SH-SY5Y (cell line): ENCODE measurements around the gene ZDHHC7.

ENCODE experiments used
- GATA2 ChIP-seq: IDR thresholded peaks from 2 replicates; pipeline ENCODE4 v1.6.1; 2011; ENCODE audit warnings: mild to moderate bottlenecking, low read depth, low read length
- GATA3 ChIP-seq: IDR thresholded peaks from 2 replicates; pipeline ENCODE4 v1.6.1; 2011; ENCODE audit warnings: low read depth, mild to moderate bottlenecking, low read length, moderate library complexity

ZDHHC7 gene

GRCh38 chr16:85034591-85035433, 23.5 kb upstream of the ZDHHC7 start:
- TF ChIP-seq GATA2: no peak
- TF ChIP-seq GATA3: no peak

- TF ChIP-seq GATA2 (no peak), GATA3 (no peak)
Observed at GRCh38 chr16:85033171-85033570, 21.8 kb upstream of the ZDHHC7 start.

GRCh38 chr16:85031451-85031850, 20.1 kb upstream of the ZDHHC7 start:
- no peak for TF ChIP-seq GATA3
- no peak for TF ChIP-seq GATA2

- TF ChIP-seq GATA2 (no peak), GATA3 (no peak)
Observed at GRCh38 chr16:85029981-85030401, 18.7 kb upstream of the ZDHHC7 start.

- TF ChIP-seq GATA3: no peak
- TF ChIP-seq GATA2: no peak
Observed at GRCh38 chr16:85029408-85029784, 18.1 kb upstream of the ZDHHC7 start.

DNA sequence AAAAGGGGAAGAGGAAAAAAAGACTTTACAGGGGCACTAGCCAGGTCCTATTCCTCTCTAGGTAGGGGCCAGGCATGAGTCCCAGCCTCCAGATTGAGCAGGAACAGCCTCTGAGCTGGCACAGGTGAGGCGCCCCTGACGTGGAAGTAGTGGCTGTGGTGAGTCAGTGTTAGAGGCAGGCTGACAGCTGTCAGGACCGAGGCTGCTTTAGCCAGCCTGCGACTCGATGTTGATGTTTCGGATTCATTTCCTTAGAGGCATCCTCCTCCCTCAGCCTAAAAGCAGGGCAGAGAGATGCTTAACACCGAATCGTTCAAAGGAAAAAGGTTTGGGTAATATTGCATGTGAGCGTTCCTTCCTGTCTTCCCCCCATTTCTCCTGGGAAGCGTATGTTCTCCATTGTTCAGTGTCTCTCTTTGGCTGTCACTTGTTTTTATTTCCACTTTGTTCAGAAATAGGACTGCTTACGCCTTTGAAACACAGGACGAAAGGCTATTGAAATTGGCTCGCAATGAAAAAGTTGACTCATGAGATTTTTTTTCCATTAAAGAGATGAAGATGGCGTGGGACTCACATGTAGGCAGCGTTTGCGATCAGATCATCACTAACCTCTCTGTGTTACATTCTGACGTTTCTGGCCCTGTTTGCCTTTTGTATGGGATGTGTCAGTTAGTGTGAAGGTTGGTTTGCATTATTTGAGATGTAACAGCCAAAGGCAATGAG, 17.5 kb upstream of the ZDHHC7 start:
- no peak for TF ChIP-seq GATA3

- TF ChIP-seq GATA2: no peak
Observed at GRCh38 chr16:85027958-85028684, 16.8 kb upstream of the ZDHHC7 start.

GRCh38 chr16:85027349-85027957, 16.1 kb upstream of the ZDHHC7 start, which contains the start of gene KIAA0513:
Gene KIAA0513, plus strand, starts transcription at chr16:85027795. Its CDS starts 39,277 bp downstream, at chr16:85067072.
- TF ChIP-seq GATA3: no peak
- TF ChIP-seq GATA2: no peak

GRCh38 chr16:85026703-85027102, 15.4 kb upstream of the ZDHHC7 start:
- no peak for TF ChIP-seq GATA2
- no peak for TF ChIP-seq GATA3

- TF ChIP-seq GATA2: no peak
- no peak for TF ChIP-seq GATA3
Observed at GRCh38 chr16:85025781-85026653, 14.7 kb upstream of the ZDHHC7 start.

DNA sequence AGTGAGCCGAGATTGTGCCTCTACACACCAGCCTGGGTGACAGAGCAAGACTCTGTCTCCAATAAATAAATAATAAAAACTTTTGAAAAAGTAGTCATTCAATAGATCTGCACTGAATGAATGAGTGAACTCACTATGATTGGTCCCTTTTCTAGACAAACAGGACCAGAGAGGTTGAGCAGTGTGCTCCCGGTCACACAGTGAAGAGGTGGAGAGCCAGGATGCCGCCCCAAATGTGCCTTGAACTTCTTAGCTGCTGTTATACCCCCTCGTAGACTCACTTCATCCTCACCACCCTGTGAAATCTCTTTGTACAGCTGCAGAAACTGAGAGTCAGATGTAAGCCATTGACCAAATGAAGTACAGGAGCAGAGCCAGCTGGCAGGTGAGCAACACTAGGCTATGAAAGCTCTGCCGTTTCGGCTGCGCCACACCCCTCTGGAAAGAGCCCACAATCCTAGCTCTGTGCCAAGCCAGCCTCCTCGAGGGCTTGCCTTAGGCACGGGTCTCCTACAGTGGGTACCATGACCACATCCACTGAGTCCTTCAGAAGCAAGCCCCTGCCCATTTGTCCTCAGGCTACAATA, 8.4 kb upstream of the ZDHHC7 start:
- TF ChIP-seq GATA3: no peak
- TF ChIP-seq GATA2: no peak

- TF ChIP-seq GATA3: no peak
- no peak for TF ChIP-seq GATA2
Observed at GRCh38 chr16:85018529-85019236, 7.3 kb upstream of the ZDHHC7 start.
